Coronary artery (tissue), 2 donors: Measurements from ENCODE around the gene WDR74.
"Not testable (repeated sequence)": the region's sequence is repeated elsewhere in the genome, so short reads cannot be mapped to it uniquely, and the experiment has no call there.

Experiments used
- DNase-seq: peaks from one replicate; pipeline ENCODE4 v3.0.0-alpha.2; 2017; ENCODE audit warnings: low spot score
- H3K27ac ChIP-seq, 2 donors: fragments of 200-600 bp; sonication (generic); one replicate each; pipeline ENCODE4 v1.5.1; 2016 to 2019
- H3K4me3 ChIP-seq: fragments of 200-600 bp; sonication (generic); 2 replicates; pipeline ENCODE4 v1.5.1; 2016; ENCODE audit warnings: mild to moderate bottlenecking, moderate library complexity
- CTCF ChIP-seq: fragments of 200-600 bp; sonication (generic); IDR thresholded peaks from one replicate; pipeline ENCODE4 v1.5.1; 2019; ENCODE audit warnings: antibody characterized with exemption

The WDR74 gene

DNA sequence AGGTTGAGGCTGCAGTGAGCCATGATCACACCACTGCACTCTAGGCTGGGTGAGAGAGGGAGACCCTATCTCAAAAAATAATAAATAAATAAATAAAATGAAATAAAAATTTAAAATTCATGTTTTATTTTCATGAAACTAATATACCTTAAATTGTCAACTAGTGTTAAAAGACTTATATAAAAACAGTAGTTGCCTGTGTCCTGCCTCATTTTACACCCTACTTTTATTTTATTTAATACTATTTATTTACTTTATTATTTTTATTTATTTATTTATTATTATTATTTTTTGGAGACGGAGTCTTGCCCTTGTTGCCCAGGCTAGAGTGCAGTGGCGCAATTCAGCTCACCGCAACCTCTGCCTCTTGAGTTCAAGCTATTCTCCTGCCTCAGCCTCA lies 4.8 kb upstream of the WDR74 start:
- no peak for TF ChIP-seq CTCF
- H3K4me3 ChIP-seq = no peak overlapping the region
- no peak for DNase-seq
- H3K27ac ChIP-seq = no peak overlapping the region

- Histone ChIP-seq H3K27ac (no peak overlapping the region), H3K4me3 (no peak overlapping the region)
- DNase-seq = no peak
- no peak for TF ChIP-seq CTCF
These were observed 4.1 kb upstream of the WDR74 start for GRCh38 chr11:62843466-62843865.

GRCh38 chr11:62842891-62843290 lies 3.5 kb upstream of the WDR74 start:
- not testable (repeated sequence) for H3K4me3 ChIP-seq, DNase-seq
- peak overlapping the region; percentile 88 to 95 for H3K27ac ChIP-seq

- Histone ChIP-seq H3K4me3 (peak overlapping the region; percentile 80), H3K27ac (peak overlapping the region; percentile 88 to 95)
- DNase-seq = peak; percentile 92
- no peak for TF ChIP-seq CTCF
These were observed 2.9 kb upstream of the WDR74 start for GRCh38 chr11:62842171-62842741.

DNA sequence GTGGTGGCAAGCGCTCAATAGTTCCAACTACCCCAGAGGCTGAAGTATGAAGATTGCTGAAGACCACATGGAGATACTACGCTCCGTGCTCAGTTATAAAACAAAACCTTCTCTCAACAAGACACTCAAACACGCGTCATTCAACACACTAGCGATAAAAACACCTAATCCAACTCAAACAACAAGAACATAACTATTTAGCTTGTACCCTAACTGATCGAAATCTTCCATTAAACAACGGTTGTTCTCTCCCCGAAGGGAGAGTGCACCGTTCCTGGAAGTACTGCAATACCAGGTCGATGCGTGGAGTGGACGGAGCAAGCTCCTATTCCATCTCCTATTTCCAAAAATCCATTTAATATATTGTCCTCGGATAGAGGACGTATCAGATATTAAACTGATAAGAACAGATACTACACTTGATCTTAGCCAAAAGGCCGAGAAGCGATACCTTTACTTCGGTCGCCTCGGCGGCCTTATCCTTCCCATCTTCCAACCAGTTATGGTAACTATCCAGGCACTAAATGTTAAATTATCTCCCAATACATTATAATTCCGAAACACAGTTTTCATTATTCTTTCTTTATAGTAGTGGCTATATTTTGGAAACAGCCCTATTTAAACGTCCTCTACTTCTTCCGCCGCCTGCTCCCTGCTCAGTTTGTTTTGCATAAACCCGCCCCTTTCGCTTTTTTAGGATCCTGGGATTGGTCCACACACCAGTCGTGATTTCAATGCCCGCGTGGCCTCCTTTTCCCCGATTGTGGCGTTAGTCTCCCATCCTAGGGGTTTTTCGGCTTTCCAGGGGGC lies 2.2 kb upstream of the WDR74 start:
- peak overlapping the region; percentile 88 to 95 for H3K27ac ChIP-seq
- no peak for TF ChIP-seq CTCF
- H3K4me3 ChIP-seq = peak overlapping the region; percentile 80
- peak; percentile 90 for DNase-seq

DNA sequence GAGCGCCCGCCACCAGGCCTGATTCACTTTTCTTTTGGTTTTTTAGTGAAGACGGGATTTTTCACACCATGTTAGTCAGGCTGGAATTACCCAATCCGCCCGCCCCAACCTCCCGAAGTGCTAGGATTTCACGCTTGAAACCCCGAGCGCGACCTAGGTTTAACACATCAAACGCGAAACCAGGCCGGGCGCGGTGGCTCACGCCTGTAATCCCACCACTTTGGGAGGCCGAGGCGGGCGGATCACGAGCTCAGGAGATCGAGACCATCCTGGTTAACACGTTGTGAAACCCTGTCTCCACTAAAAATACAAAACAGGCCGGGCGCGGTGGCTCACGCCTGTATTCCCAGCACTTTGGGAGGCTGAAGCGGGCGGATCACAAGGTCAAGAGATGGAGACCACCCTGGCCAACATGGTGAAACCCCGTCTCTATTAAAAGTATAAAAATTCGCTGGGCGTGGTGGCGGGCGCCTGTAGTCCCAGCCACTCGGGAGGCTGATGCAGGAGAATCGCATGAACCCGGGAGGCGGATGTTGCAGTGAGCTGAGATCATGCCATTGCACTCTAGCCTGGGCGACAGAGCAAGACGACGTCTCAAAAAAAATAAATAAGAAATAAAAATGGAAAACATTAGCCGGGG lies 1.5 kb upstream of the WDR74 start:
- peak; percentile 88 for DNase-seq
- Histone ChIP-seq H3K4me3 (peak overlapping the region; percentile 80), H3K27ac (peak overlapping the region; percentile 88 to 95)

- Histone ChIP-seq H3K4me3 (no peak overlapping the region), H3K27ac (no peak overlapping the region)
- TF ChIP-seq CTCF = no peak
- no peak for DNase-seq
These were observed 4.1 kb downstream of the WDR74 start for GRCh38 chr11:62835336-62835735.
